Neural cell (in vitro differentiated cells): Measurements from ENCODE around the gene STXBP4. TPM values are rescaled to one million over a fixed set of nuclear protein-coding genes. Genes with fewer than 3 reads are reported as not detected.

Experiments
- H2AFZ ChIP-seq: fragments of 200-600, 300-800 bp; sonication (generic), shearing (Covaris generic); 2 replicates; pipeline ENCODE4 v1.6.0; 2014; ENCODE audit warnings: low read depth, mild to moderate bottlenecking, antibody characterized with exemption, low read length, moderate library complexity
- H3F3A ChIP-seq: fragments of 200-600 bp; shearing (Covaris generic); 2 replicates; pipeline ENCODE4 v1.6.1; 2016; ENCODE audit warnings: mild to moderate bottlenecking, moderate library complexity, mixed read lengths, antibody characterized with exemption, low read length; ENCODE audit not compliant: insufficient read depth, poor library complexity, severe bottlenecking
- H3K27ac ChIP-seq: fragments of 200-600, 300-800 bp; sonication (generic), shearing (Covaris generic); 2 replicates; pipeline ENCODE4 v1.5.1; 2014; ENCODE audit warnings: mild to moderate bottlenecking, low read length, moderate library complexity
- H3K27me3 ChIP-seq: fragments of 300-800, 200-600 bp; sonication (generic), shearing (Covaris generic); 2 replicates; pipeline ENCODE4 v1.6.0; 2014; ENCODE audit warnings: mild to moderate bottlenecking, low read depth, low read length, moderate library complexity; ENCODE audit not compliant: insufficient read depth
- H3K36me3 ChIP-seq: fragments of 300-800, 200-600 bp; sonication (generic), shearing (Covaris generic); 2 replicates; pipeline ENCODE4 v1.5.1; 2014; ENCODE audit warnings: mild to moderate bottlenecking, antibody characterized with exemption, low read length, moderate library complexity; ENCODE audit not compliant: insufficient read depth
- H3K4me2 ChIP-seq: fragments of 300-800, 200-600 bp; sonication (generic), shearing (Covaris generic); 2 replicates; pipeline ENCODE4 v1.6.0; 2014; ENCODE audit warnings: mild to moderate bottlenecking, low read length
- H3K4me3 ChIP-seq: fragments of 300-800, 200-600 bp; sonication (generic), shearing (Covaris generic); 2 replicates; pipeline ENCODE4 v1.5.1; 2014; ENCODE audit warnings: mild to moderate bottlenecking, low read length, moderate library complexity
- H3K79me2 ChIP-seq: fragments of 200-600 bp; shearing (Covaris generic); replicated peaks from 2 replicates; pipeline ENCODE4 v1.6.0; 2014; ENCODE audit warnings: mild to moderate bottlenecking, low read length, moderate library complexity; ENCODE audit not compliant: insufficient read depth
- H3K9ac ChIP-seq: fragments of 300-800, 200-600 bp; sonication (generic), shearing (Covaris generic); 2 replicates; pipeline ENCODE4 v1.6.1; 2016; ENCODE audit warnings: mild to moderate bottlenecking, low read length, mixed read lengths
- H3K9me2 ChIP-seq: fragments of 200-600 bp; shearing (Covaris generic); 2 replicates; pipeline ENCODE4 v1.6.1; 2016; ENCODE audit warnings: mild to moderate bottlenecking, low read length, mixed read lengths; ENCODE audit not compliant: insufficient read depth
- H3K9me3 ChIP-seq: fragments of 200-600, 300-800 bp; sonication (generic), shearing (Covaris generic); 2 replicates; pipeline ENCODE4 v1.6.1; 2016; ENCODE audit warnings: mild to moderate bottlenecking, mixed run types, low read length, moderate library complexity, mixed read lengths
- H4K20me1 ChIP-seq: fragments of 200-600 bp; shearing (Covaris generic); 2 replicates; pipeline ENCODE4 v1.6.1; 2016; ENCODE audit warnings: mild to moderate bottlenecking, mixed run types; ENCODE audit not compliant: insufficient read depth
- EP300 ChIP-seq: fragments of 450-650 bp; conservative IDR thresholded peaks from 2 replicates; pipeline ENCODE4 v1.6.1; 2014; ENCODE audit warnings: antibody characterized with exemption, mild to moderate bottlenecking, moderate library complexity; ENCODE audit not compliant: poor library complexity, severe bottlenecking
- EZH2 ChIP-seq: fragments of 200-600, 300-800 bp; shearing (Covaris generic), sonication (generic); IDR thresholded peaks from 2 replicates; pipeline ENCODE4 v1.6.1; 2014; ENCODE audit warnings: antibody characterized with exemption, low read length, borderline replicate concordance, mild to moderate bottlenecking; ENCODE audit not compliant: insufficient read depth, poor library complexity, severe bottlenecking
- MXI1 ChIP-seq: fragments of 450-650 bp; conservative IDR thresholded peaks from 2 replicates; pipeline ENCODE4 v1.6.1; 2014; ENCODE audit warnings: antibody characterized with exemption, mild to moderate bottlenecking; ENCODE audit not compliant: poor library complexity, severe bottlenecking
- POLR2AphosphoS5 ChIP-seq: IDR thresholded peaks from 2 replicates; pipeline ENCODE4 v1.6.1; 2012
- RAD21 ChIP-seq: fragments of 450-650 bp; conservative IDR thresholded peaks from 2 replicates; pipeline ENCODE4 v1.6.1; 2014; ENCODE audit warnings: antibody characterized with exemption, mild to moderate bottlenecking, moderate library complexity
- REST ChIP-seq: IDR thresholded peaks from 2 replicates; pipeline ENCODE4 v1.6.1; 2012; ENCODE audit warnings: borderline replicate concordance
- SMC3 ChIP-seq: fragments of 450-650 bp; conservative IDR thresholded peaks from 2 replicates; pipeline ENCODE4 v1.6.1; 2014; ENCODE audit warnings: antibody characterized with exemption, mild to moderate bottlenecking, moderate library complexity; ENCODE audit not compliant: poor library complexity
- TAF1 ChIP-seq: IDR thresholded peaks from 2 replicates; pipeline ENCODE4 v1.6.1; 2012; ENCODE audit warnings: low read depth
- polyA plus RNA-seq: library from polyadenylated mRNA; depleted of rRNA; stranded (reverse); fragments of >200 nt; gene quantifications from 2 replicates; pipeline ENCODE4 v1.2.3, GENCODE V29; 2014
- TF ChIP-seq, protein P1 (sequence below): fragments of 450-650 bp; IDR thresholded peaks from 2 replicates; pipeline ENCODE4 v1.5.1; 2014; ENCODE audit warnings: antibody characterized with exemption, mild to moderate bottlenecking, moderate library complexity; ENCODE audit not compliant: poor library complexity, severe bottlenecking

The STXBP4 gene
- polyA plus RNA-seq, 1 donor from 2014 or later: 8.1 TPM

DNA sequence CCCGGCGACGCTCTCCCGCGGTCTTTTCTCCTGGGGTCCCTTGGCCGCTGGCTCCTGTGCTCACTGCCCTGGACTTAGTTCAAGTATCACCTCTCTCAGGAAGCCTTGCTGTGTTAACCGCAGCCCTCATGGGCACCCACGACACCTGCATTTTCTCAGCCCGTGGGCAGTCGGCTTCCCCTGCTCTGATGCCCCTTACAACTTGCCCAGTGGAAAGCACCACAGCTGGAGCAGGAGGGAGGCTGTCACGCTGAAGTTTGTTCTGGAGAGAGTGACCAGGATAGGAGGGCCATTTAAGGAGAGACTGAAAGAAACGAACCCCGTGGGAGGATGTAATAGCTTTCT is 395 bp downstream of the STXBP4 start:
- Histone ChIP-seq H3K36me3 (no peaks in the 10 kb centered on the region), H2AFZ (peak overlapping the region; percentile 86), H3K9ac (peak overlapping the region; percentile 92), H3F3A (no peaks in the 10 kb centered on the region), H3K27ac (peak overlapping the region; percentile 92), H4K20me1 (no peaks in the 10 kb centered on the region), H3K9me3 (no peaks in the 10 kb centered on the region), H3K4me2 (peak overlapping the region; percentile 94), H3K4me3 (peak overlapping the region; percentile 78), H3K27me3 (no peaks in the 10 kb centered on the region), H3K79me2 (peaks cover 58% of the 10 kb centered on the region), H3K9me2 (no peaks in the 10 kb centered on the region)
- TF ChIP-seq TAF1 (no peak), RAD21 (no peak), POLR2AphosphoS5 (no peak), REST (peak; percentile 18), EZH2 (no peak), MXI1 (peak; percentile 7), EP300 (no peak), SMC3 (no peak)
- TF ChIP-seq, protein P1, sequence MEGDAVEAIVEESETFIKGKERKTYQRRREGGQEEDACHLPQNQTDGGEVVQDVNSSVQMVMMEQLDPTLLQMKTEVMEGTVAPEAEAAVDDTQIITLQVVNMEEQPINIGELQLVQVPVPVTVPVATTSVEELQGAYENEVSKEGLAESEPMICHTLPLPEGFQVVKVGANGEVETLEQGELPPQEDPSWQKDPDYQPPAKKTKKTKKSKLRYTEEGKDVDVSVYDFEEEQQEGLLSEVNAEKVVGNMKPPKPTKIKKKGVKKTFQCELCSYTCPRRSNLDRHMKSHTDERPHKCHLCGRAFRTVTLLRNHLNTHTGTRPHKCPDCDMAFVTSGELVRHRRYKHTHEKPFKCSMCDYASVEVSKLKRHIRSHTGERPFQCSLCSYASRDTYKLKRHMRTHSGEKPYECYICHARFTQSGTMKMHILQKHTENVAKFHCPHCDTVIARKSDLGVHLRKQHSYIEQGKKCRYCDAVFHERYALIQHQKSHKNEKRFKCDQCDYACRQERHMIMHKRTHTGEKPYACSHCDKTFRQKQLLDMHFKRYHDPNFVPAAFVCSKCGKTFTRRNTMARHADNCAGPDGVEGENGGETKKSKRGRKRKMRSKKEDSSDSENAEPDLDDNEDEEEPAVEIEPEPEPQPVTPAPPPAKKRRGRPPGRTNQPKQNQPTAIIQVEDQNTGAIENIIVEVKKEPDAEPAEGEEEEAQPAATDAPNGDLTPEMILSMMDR: no peak

DNA sequence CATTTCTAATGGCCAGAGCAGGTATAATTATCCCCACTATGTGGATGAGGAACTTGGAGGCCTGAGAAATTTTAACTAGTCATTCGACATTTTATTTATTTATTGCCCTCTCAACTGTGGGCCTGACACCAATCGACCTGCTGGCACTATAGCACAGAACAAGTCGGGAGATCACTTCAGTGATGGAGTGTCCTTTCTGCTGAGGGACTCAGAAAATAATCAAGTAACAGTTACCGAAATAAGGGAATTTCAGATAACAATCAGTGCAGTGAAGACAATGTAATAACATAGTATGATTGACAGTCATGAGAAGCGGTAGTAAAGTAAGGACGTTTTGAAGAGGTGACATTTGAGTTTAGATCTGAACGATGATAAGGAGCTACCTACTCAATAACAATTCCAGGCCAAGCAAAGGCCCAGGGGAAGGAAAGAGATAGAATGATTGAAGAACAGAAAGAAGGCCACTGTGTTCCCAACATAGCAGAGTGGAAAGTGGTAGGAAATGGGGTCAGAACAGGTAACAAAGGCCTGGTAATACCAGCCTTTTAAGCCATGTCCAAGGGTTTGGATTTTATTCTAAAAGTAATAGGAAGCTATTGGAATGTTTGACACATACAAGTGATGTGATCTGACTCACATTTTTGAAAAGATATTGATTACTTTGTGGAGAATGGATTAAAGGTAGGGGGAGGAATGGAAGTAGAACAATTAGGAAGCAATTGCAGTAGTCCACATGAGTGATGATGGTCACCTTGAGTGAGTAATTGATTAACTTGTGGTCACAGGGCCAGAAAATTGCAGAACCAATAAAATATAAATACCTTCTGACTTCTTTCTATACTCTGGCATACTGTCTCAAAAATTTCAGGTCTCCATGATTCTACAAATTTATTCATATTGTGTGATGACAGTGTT is 1.4 kb downstream of the STXBP4 start:
- Histone ChIP-seq H3K9ac (peak overlapping the region; percentile 92), H3K27ac (peak overlapping the region; percentile 92), H3K9me3 (no peaks in the 10 kb centered on the region), H3K4me2 (peak overlapping the region; percentile 94), H3K36me3 (no peaks in the 10 kb centered on the region), H3K79me2 (peaks cover 64% of the 10 kb centered on the region), H2AFZ (peak overlapping the region; percentile 9), H3K9me2 (no peaks in the 10 kb centered on the region), H4K20me1 (no peaks in the 10 kb centered on the region), H3F3A (no peaks in the 10 kb centered on the region), H3K4me3 (peak overlapping the region; percentile 78), H3K27me3 (no peaks in the 10 kb centered on the region)
- TF ChIP-seq RAD21: no peak
- TF ChIP-seq, protein P1: no peak
- no peak for TF ChIP-seq POLR2AphosphoS5
- TF ChIP-seq EZH2: no peak
- TF ChIP-seq SMC3: no peak
- TF ChIP-seq REST: no peak
- TF ChIP-seq TAF1: no peak
- no peak for TF ChIP-seq EP300
- no peak for TF ChIP-seq MXI1
